ENCODE results near the gene CHIC2.
"Not testable (repeated sequence)": the region's sequence is repeated elsewhere in the genome, so short reads cannot be mapped to it uniquely, and the experiment has no call there.

Gene CHIC2

DNA sequence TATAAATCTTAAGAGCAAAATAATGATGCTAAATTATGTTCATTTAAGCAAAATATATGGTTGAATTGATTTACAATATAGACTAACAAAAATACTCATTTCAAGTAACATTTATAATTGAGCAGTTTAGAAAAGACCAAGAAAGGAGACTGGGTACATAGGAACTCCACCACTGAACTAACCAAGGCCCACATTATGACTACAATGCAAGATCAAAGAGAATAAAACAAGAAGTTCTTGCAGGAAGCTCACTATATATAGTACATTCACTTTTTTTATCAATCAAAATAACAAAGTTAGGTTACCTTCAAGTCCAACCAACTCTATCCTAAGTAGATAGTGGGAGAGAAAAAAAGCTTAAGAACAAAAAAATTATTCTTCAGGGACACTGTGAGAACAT is 8.0 kb downstream of the CHIC2 start:
- no peak for DNase-seq

DNA sequence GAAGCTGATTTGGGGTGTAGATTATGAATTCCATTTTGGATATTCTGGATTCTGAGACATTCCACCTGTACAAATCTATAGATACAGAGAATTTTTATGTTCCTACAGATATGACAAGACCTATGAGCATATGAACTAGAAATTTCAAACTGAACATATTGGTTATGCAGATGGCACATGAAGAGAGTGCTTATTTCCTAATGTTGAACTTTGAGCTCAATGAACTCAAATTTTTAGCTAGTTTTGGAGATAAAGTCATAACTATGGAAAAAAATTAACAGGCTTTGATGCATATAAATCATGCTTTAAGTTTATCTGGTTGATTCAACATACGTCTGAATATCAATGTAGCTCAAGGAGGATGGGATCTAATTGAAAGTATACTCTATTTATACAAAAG is 8.9 kb downstream of the CHIC2 start:
- DNase-seq: no peak

DNA sequence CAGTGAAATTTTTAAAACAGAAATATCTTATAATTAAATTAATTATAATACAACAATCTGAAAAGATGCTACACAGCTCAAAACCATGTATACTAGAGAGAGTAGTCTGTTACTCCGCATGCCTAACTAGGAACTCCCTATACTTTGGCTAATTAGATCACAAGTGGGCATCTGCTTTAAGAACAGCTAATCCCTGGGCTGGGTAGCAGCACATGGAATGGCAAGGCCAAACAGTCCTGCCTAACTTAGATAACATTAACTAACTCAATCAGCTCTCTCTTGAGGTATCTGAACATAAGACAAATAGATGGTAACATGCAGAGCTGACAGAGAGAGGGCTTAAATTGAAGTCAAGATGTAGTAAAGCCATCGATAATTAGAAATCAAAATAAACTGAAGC is 9.9 kb downstream of the CHIC2 start:
- no peak for DNase-seq

DNA sequence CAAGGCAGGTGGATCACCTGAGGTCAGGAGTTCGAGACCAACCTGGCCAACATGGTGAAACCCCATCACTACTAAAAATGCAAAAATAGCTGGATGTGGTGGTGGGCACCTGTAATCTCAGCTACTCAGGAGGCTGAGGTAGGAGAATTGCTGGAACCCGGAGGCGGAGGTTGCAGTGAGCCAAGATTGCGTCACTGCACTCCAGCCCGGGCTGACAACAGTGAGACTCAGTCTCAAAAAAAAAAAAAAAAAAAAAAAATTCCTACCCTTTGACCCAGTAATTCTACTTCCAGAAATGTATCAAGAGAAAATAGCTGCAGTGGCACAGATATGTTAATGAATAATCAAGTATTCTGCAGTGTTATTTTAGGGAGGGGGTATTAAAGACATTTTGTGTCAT is 11.1 kb downstream of the CHIC2 start:
- DNase-seq: not testable (repeated sequence)

DNA sequence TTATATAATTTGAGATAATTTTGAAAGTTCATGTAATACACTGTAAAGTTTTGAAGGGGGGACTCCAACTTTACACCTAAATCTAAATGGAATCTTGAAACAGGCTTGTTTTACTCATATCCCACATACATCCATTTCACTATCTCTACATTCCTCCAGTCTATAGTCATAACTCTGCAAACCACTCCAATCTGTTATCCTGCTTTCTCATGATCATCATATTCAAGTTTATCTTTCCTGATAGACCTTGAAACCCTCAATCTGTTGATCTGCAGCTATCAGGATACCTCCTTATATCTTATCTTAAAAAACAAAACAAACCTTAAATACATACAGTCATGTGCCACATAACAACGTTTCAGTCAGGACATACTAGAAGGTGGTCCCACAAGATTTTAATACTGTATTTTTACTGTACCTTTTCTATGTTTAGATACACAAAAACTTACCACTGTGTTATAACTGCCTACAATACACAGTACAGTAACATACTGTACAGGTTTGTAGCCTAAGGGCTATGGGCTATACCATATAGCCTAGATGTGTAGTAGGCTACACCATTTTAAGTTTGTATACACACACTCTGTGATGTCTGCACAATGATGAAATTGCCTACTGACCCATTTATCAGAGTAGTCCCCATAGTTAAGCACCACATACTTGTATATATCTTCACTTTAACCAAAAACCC is 14.0 kb downstream of the CHIC2 start:
- DNase-seq: no peak

DNA sequence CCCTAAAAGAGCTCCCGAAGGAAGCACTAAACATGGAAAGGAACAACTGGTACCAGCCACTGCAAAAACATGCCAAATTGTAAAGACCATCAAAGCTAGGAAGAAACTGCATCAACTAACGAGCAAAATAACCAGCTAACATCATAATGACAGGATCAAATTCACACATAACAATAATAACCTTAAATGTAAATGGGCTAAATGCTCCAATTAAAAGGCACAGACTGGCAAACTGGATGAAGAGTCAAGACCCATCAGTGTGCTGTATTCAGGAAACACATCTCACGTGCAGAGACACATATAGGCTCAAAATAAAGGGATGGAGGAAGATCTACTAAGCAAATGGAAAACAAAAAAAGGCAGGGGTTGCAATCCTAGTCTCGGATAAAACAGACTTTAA is 20.8 kb downstream of the CHIC2 start:
- not testable (repeated sequence) for DNase-seq

DNA sequence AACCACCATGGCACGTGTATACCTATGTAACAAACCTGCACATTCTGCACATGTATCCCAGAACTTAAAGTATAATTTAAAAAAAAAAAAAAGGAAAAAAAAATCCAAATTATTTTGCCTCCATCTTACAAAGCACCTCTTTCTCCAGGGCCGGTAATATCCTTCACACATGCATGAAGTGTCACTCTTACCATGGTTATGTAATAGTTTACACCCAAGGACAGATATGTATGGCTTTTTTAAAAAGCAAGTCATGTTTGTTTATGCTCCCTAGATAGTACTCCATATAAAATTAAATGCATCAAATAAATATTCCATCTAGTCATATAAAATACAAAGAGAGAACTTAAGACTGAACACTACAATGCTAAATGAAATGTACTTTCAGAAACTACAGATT is 22.5 kb downstream of the CHIC2 start:
- DNase-seq: no peak

DNA sequence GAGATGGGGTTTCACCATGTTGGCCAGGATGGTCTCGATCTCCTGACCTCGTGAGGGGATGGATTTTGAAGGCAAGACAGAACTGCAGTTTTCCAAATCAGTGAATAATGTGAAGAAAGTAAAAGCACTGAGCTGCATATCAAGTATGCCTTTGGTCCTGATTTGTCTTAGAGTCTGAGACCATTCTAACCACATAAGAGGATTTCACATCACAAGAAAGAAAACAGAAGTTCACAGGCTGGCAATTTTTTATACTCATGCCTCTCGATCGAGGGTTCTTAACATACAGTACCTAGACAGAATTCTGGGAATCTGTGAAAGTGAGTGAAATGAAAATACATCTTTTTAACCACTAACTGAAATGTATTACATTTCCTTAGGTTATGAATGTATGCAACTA is 23.3 kb downstream of the CHIC2 start:
- peak; percentile 6 for DNase-seq

DNA sequence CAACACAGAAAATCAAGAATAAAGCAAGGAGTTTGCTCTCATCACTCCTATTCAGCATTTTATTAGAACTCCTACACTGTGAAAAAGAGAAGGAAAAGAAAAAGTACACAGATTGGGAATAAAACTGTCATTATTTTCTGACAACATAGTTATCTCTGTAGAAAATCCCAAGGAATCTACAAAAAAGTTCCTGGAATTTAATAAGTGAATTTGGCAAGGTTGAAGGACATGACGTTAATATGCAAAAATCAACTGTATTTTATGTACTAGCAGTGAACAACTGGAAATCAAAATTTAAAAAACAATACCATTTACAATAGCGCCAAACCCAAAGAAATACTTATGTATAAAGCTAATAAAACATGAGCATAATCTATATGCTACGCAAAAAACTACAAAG is 26.3 kb downstream of the CHIC2 start:
- no peak for DNase-seq

DNA sequence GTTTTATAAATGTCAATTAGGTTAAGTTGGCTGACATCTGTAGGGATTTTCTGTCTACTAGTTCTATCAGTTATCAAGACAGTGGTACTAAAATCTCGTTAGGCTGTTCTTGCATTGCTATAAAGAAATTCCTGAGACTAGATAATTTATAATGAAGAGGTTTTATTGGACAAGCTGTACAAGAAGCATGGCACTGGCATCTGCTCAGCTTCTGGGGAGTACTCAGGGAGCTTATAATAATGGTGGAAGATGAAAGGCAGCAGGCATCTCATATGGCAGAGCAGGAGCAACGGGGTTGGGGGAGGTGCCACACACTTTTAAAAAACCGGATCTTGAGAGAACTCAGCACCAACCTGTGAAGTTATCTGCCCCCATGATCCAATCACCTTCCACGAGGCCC is 28.2 kb downstream of the CHIC2 start:
- no peak for DNase-seq

DNA sequence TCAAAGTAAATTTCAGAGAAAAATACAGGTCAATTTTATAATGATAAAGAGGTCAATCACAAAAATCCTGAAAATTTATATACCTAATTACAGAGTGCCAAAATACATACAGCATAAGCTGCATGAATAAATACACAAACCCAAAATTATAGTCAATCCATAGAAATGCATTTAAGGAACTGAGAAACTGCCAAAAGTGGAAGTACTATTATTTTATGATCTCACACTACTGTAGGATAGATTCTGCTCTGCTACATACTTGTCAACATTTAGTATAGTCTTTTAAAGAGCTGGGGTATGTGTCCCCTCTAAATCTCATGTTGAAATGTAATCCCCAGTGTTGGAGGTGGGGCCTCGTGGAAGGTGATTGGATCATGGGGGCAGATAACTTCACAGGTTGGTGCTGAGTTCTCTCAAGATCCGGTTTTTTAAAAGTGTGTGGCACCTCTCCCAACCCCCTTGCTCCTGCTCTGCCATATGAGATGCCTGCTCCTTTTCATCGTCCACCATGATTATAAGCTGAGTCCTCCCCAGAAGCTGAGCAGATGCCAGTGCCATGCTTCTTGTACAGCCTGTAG is 31.8 kb downstream of the CHIC2 start:
- DNase-seq: no peak

DNA sequence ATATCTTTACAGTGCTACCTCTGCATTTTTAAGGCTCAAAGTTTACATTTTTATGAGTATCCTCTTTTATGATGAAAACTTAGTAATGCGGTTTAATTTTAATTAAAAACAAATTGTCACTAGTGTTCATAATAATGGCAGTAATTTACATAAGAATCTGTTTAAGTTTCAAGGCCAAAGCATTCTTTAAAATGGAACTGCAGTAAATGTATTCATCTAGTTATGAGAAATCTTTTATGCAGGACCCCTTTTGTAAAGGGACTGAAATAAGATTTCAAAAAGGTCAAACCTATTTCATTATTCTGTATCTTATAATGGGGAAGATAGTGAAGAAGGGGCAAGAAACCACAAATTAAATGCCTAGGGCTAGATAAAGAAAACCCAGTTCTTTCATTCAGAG is 37.1 kb downstream of the CHIC2 start:
- no peak for DNase-seq

DNA sequence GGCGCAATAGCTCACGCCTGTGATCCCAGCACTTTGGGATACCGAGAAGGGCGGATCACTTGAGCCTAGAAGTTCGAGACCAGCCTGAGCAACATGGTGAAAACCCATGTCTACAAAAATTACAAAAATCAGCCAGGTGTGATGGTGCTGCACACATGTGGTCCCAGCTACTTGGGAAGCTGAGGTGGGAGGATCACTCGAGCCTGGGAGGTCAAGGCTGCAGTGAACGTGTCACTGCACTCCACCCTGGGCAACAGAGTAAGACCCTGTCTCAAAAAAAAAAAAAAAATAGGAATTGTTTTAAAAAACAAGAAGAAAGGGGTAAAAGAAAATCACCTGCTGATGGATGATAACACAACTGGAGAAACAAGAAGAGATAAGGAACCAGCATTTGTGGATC is 38.8 kb downstream of the CHIC2 start:
- DNase-seq: no peak

DNA sequence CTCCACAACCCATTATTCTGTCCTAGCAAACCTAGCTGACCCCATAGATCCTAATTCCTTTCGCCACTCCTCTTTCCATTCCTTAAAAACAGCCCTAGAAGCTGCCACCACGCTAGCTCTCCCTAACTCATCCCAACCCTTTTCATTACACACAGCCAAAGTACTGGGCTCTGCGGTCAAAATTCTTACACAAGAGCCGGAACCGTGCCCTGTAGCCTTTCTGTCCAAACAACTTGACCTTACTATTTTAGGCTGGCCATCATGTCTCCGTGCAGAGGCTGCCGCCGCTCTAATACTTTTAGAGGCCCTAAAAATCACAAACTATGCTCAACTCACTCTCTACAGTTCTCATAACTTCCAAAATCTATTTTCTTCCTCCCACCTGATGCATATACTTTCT is 41.4 kb downstream of the CHIC2 start:
- DNase-seq: not testable (repeated sequence)

DNA sequence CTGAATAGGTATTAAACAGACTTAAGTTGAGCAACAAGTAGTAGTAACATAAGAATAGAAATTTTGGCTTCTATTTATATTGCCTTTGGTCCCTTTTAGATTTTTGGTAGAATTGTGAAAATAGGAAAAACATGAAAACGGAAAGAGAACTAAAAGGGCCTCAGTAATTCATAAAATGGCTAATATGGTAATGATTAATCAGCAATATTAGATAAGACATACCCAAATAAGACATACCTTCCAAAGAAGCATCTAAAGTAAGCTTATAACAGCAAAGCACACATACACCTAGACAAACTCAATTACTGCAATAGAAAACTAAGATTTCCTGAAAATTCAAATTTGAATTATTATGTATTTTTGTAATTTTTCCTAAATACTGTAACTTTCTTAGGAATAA is 46.4 kb downstream of the CHIC2 start:
- no peak for DNase-seq

DNA sequence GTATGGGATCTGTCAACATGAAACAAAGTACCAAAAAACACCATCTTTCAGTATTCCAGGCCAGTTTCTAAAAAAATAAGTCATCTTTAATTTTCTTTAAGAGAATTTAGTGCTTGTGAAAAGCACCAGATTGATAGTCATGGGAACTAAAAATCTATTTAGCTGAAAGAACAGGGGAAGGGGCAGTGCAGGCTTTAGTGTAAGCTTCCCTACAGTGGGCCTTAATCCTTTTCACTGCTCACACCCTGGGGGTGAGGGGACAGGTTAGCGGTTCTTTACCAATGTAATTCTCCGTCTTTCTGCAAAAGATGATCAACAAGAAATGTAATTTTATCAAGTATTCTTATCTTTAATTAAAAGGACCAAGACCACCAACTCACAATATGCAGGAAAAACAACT is 47.1 kb downstream of the CHIC2 start:
- DNase-seq: no peak

DNA sequence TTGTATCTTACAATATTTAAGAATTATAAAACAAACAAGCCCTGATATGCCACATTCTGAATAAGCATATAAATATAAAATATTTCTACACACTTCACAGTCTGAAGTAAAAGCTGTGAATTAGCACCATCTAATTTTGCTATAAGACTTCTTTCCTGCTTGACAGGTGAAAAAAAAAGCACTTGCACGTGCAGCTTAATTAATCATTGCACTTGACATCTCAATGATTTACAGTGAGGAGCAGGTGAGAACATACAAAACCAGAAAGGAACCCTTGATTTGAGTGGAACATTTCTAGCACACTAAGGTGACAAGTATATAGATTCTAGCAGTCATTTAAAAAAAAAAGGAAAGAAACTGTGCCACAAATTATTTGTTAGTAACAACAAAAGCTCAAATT is 47.9 kb downstream of the CHIC2 start:
- DNase-seq: no peak

DNA sequence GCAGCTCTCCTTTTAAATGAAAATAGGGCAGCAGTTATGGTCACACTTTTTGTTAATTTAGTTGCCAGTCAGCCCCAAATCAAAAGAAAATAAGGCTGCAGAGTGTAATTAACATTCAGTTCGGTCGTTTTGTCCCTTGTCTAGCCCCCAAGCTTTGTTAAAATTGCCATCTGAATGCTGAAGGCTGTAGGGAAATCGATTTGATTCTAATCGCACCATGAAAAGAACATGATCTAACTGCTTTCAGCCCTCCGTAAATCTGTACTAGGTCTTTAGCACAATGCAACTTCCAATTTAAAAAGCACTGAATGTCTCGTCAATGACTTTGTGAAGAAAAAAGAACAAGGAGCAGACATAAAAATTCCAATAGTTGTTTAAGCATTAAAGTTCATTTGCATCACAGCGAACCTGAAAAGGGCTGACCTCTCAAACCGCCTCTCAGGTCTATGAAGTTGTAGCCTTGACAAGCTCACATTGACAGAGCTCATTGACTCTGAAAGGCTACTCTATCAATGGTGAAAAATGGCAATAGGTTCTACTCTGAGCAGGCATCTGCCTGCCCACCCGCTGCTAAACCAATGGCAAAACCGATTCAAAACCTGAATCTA is 48.9 kb downstream of the CHIC2 start:
- DNase-seq: no peak

DNA sequence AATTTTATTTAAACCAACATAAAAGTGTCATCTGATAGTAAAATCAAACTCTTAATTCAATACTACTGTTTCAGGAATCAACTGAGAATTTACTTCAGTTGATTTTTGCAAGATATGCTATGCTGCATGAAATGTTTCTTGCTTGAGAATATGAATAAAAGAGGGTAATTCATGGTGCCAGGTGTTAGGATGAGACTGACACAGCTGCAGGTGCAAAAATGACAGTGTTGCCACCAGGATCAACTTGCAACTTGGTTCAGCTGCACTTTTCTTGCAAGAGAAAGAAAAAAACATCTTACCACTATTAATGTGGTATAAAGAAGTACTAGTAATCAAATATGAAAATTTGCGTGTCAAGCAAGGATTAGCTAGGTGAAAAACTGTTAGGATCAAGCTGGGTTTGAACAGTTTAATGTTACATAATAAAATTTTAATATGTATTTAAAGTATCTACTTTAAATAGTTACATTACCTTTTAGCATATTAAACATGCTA is 49.7 kb downstream of the CHIC2 start:
- no peak for DNase-seq

DNA sequence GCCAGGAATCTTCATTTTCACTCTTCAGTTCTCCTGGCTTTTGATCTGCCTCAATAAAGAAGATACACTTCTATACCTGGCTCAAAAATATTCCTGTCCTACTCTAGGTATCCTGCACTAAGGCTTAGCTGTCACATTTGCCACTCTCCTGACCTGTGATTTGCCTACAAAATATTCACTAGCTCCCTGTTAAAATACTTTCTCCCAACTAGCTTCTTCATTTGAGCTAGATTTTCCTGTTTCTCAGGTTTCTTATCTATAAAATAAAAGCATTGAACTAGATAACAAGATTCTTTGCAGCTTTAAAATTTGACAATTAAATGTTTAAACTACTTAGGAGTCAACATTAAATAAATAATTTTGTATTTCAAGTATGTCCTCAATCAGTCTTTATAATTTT is 53.2 kb downstream of the CHIC2 start:
- DNase-seq: no peak

DNA sequence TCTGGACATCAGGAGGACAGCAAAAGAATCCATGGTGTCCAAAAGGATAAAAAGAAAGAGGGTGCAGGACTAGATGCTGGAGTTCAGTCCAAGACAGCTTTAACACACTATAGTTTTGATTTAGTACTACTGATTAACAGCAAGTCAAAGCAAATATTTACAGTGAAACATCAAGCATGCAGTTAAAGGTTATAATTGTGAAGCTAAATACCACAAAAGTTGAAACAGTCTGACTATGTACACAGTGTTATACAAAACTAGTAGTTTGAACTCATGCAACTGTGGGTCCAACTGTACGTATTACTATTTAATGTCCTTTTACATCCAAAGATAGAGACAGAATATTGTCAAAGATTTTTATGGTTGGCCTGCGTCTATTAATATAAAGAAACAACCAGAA is 57.6 kb downstream of the CHIC2 start:
- no peak for DNase-seq

DNA sequence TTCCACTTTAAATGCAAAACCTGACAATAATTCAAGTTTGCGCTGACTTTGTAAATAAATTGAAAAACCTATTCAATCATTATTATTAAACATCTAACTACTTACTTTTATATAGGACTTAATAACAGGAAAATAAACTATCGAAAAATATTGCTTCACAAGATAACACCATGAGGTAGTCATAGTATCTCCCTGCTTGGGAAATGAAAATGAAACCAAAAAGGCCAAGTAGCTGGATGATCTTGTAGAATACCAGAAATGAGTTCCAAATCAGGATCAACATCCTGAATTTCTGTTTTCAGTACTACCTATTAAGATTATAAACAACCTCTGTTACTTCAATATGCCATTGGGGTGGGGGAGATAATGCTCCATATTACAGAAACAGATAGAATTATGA is 58.9 kb downstream of the CHIC2 start:
- peak; percentile 3 for DNase-seq

DNA sequence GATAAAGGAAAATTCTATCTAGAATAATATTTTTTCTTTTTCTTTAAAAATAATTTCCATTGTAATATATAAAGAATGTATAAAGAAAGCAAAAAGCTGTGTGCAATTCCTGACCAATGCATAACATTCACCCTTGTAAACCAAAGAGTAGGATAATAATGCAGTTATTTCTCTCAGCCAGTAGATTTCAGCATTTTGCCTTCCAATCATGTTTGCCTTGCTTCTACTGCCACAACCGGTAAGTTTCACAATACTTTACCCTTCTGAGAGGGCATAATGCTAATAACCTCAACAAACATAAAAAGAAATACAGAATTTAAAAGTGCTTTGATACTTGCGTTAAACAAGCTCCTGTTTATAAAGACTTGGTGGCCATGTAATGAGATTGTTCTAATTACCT is 59.9 kb downstream of the CHIC2 start:
- no peak for DNase-seq

DNA sequence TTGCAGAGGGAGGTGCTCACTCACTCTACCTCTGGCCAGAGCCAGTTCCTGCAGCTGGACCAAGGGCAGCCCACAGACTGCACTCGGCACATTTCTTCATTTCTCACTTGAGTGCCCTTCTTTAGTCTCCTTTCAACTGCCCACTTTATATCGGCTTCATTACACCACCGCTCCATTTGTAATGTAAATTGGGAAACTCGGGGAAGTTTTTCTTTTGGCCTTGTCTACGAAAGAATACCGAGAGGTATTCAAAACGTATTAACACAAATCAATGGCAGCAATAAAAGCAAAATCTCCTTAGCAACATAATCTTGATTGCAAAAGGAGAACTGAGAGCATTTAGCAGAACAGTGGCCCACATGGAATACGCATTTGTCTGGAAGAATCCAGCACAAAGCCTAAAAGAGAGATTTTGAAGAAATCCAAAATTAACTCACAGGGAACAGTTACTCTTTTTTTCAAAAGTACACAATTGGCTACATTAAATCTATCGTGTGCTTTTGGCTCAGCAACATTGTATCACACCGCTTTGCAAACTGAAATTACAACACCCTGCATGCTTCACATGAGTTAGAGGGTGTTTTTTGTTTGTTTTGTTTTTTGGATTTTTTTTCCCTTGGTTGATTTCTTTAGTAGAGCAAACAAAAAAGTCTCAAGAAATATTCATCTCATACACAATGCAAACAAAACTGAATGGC is 62.6 kb downstream of the CHIC2 start:
- no peak for DNase-seq

Data from activated CD4-positive, alpha-beta T cell treated with anti-CD3 and anti-CD28 coated beads, Interleukin-2, amount 50 U/mL, for 16 hours (primary cell).